Liver (tissue), 9 donors: ENCODE measurements around the gene UBE2V1. TPM values are rescaled to one million over a fixed set of nuclear protein-coding genes. Genes with fewer than 3 reads are reported as not detected.

Experiments
- DNase-seq: peaks from one replicate; pipeline ENCODE4 v3.0.0-alpha.2; 2017; ENCODE audit warnings: low spot score
- H3K27ac ChIP-seq, 2 donors: one replicate each; pipeline ENCODE4 v1.7.0; 2013; ENCODE audit warnings: inconsistent platforms in 2 of 2, low read length in 2 of 2, control low read depth in 1 of 2, low read depth in 1 of 2, mild to moderate bottlenecking in 1 of 2
- H3K27me3 ChIP-seq, 4 donors: one replicate each; pipeline versions ENCODE4 v1.6.1 to v1.7.0; 2013; ENCODE audit warnings: low read length in 3 of 4, inconsistent platforms in 1 of 4, mild to moderate bottlenecking in 1 of 4, moderate library complexity in 1 of 4; ENCODE audit not compliant: control insufficient read depth in 4 of 4, insufficient read depth in 4 of 4
- H3K36me3 ChIP-seq, 4 donors: one replicate each; pipeline versions ENCODE4 v1.6.1 to v1.7.0; 2013; ENCODE audit warnings: low read length in 3 of 4, mild to moderate bottlenecking in 3 of 4, low read depth in 1 of 4, moderate library complexity in 1 of 4; ENCODE audit not compliant: control insufficient read depth in 4 of 4, insufficient read depth in 3 of 4
- H3K4me1 ChIP-seq, 4 donors: one replicate each; pipeline versions ENCODE4 v1.6.1 to v1.7.0; 2013; ENCODE audit warnings: low read length in 3 of 4, mild to moderate bottlenecking in 3 of 4, moderate library complexity in 1 of 4; ENCODE audit not compliant: control insufficient read depth in 4 of 4, insufficient read depth in 4 of 4
- H3K4me3 ChIP-seq, 3 donors: one replicate each; pipeline versions ENCODE4 v1.6.1 to v1.7.0; 2013; ENCODE audit warnings: low read length in 3 of 3, control low read depth in 1 of 3, low read depth in 1 of 3, mild to moderate bottlenecking in 1 of 3
- H3K9ac ChIP-seq, 2 donors: one replicate each; pipeline ENCODE4 v1.7.0; 2013; ENCODE audit warnings: low read length in 2 of 2, mild to moderate bottlenecking in 2 of 2, moderate library complexity in 2 of 2, control low read depth in 1 of 2, low read depth in 1 of 2
- H3K9me3 ChIP-seq, 4 donors: one replicate each; pipeline versions ENCODE4 v1.6.1 to v1.7.0; 2013; ENCODE audit warnings: low read length in 3 of 4; ENCODE audit not compliant: control insufficient read depth in 4 of 4
- ATF3 ChIP-seq: IDR thresholded peaks from 2 replicates; pipeline ENCODE4 v1.6.1; 2016; ENCODE audit warnings: antibody characterized with exemption
- CTCF ChIP-seq: fragments of 150-350 bp; IDR thresholded peaks from 2 replicates; pipeline ENCODE4 v1.5.1; 2017; ENCODE audit warnings: improper control_type of control experiment, low read depth, low read length; ENCODE audit not compliant: missing input control
- EGR1 ChIP-seq, 2 donors: IDR thresholded peaks; 2 replicates each; pipeline ENCODE4 v1.6.1; 2016 to 2018; ENCODE audit warnings: antibody characterized with exemption in 2 of 2, low read depth in 2 of 2
- FOXA1 ChIP-seq: IDR thresholded peaks from 2 replicates; pipeline ENCODE4 v1.6.1; 2016; ENCODE audit warnings: antibody characterized with exemption
- FOXA2 ChIP-seq: IDR thresholded peaks from 2 replicates; pipeline ENCODE4 v1.6.1; 2016; ENCODE audit warnings: antibody characterized with exemption
- GABPA ChIP-seq, 2 donors: IDR thresholded peaks in 1 of 2; conservative IDR thresholded peaks in 1 of 2; 2 replicates each; pipeline ENCODE4 v1.6.1; 2016; ENCODE audit warnings: antibody characterized with exemption in 2 of 2, mild to moderate bottlenecking in 1 of 2, moderate library complexity in 1 of 2
- NR2F2 ChIP-seq: IDR thresholded peaks from 2 replicates; pipeline ENCODE4 v1.6.1; 2016; ENCODE audit warnings: antibody characterized with exemption
- RAD21 ChIP-seq, 2 donors: IDR thresholded peaks; 2 replicates each; pipeline ENCODE4 v1.6.1; 2016; ENCODE audit warnings: antibody characterized with exemption in 2 of 2, mild to moderate bottlenecking in 2 of 2
- REST ChIP-seq: IDR thresholded peaks from 2 replicates; pipeline ENCODE4 v1.6.1; 2016; ENCODE audit warnings: antibody characterized with exemption, mild to moderate bottlenecking
- SP1 ChIP-seq: IDR thresholded peaks from 2 replicates; pipeline ENCODE4 v1.6.1; 2018; ENCODE audit warnings: antibody characterized with exemption, mild to moderate bottlenecking
- YY1 ChIP-seq: IDR thresholded peaks from 2 replicates; pipeline ENCODE4 v1.6.1; 2016; ENCODE audit warnings: antibody characterized with exemption, mild to moderate bottlenecking
- ZBTB33 ChIP-seq: IDR thresholded peaks from 2 replicates; pipeline ENCODE4 v1.6.1; 2016; ENCODE audit warnings: antibody characterized with exemption
- whole genome bisulfite sequencing: extraction: QIAGEN DNeasy Blood & Tissue Kit; methylation state at CpG from one replicate; pipeline ENCODE4 v1.1.7; 2013; 5-methylcytosine and 5-hydroxymethylcytosine counted together
- polyA plus RNA-seq, 2 donors: library from polyadenylated mRNA; stranded (reverse) in 1 of 2; unstranded in 1 of 2; fragments of 200-250 nt in 1 of 2; fragments of >200 nt in 1 of 2; fragmentation: Nextera tagmentation in 1 of 2; extraction: Ambion mirVana in 1 of 2; gene quantifications; one replicate each; pipeline versions ENCODE4 v1.2.1 to v1.2.3, GENCODE V29; 2013 to 2015
- total RNA-seq, 2 donors: library from RNA; depleted of rRNA; stranded (reverse); fragments of >200 nt; gene quantifications; one replicate each; pipeline ENCODE4 v1.2.3, GENCODE V29; 2014
- donor health status: healthy.
- donor health status: healthy.
- donor health status: healthy.
- donor health status: healthy.
- donor health status: healthy.

Gene UBE2V1
- total and polyA plus RNA-seq, 4 donors, result 27.9 to 53.0 (median 34.2) TPM

GRCh38 chr20:50110141-50111047, 2.6 kb downstream of the UBE2V1 start:
- Histone ChIP-seq H3K4me3 (no peak overlapping the region), H3K27ac (peak overlapping the region; percentile 23 to 26), H3K27me3 (no peaks in the 10 kb centered on the region), H3K9ac (no peak overlapping the region), H3K4me1 (peaks cover 9 to 49% (median 43%) of the 10 kb centered on the region in 4 donors), H3K36me3 (no peaks in the 10 kb centered on the region), H3K9me3 (no peaks in the 10 kb centered on the region)
- no peak for DNase-seq
- WGBS, result 53% methylated on average over 4 of the region's 4 CpGs
- TF ChIP-seq REST, result no peak
- TF ChIP-seq ATF3, result no peak
- no peak for TF ChIP-seq SP1
- no peak for TF ChIP-seq ZBTB33
- TF ChIP-seq GABPA (IDR thresholded peaks at IDR 0.05 in 1 of 2, conservative IDR thresholded peaks at IDR 0.05 in 1 of 2), result no peak
- no peak for TF ChIP-seq NR2F2
- TF ChIP-seq RAD21 (IDR thresholded peaks at IDR 0.05), result no peak

- Histone ChIP-seq H3K4me3 (no peak overlapping the region), H3K36me3 (no peaks in the 10 kb centered on the region), H3K9me3 (no peaks in the 10 kb centered on the region), H3K4me1 (peaks cover 6 to 38% (median 30%) of the 10 kb centered on the region in 4 donors), H3K27ac (no peak overlapping the region), H3K9ac (no peak overlapping the region), H3K27me3 (no peaks in the 10 kb centered on the region)
- TF ChIP-seq YY1, result no peak
- TF ChIP-seq FOXA2, result no peak
- no peak for TF ChIP-seq CTCF
- TF ChIP-seq ZBTB33, result no peak
- no peak for TF ChIP-seq EGR1 (IDR thresholded peaks at IDR 0.05; ENCODE audit: low read depth in 2 of 2)
- no peak for TF ChIP-seq FOXA1
- no peak for DNase-seq
- 74% methylated on average over 4 of the region's 4 CpGs for WGBS
Observed at GRCh38 chr20:50108556-50109235, 4.3 kb downstream of the UBE2V1 start.
